T-helper 17 cell (primary cell): ENCODE data around the gene ALDH16A1. TPM values are rescaled to one million over a fixed set of nuclear protein-coding genes. Genes with fewer than 3 reads are reported as not detected.

Experiments used
- ATAC-seq: fragments of 150-1000 bp; cut with Tn5 transposase; 2 replicates; pipeline ENCODE4 v1.10.0; 2021; ENCODE audit warnings: mild to moderate bottlenecking, moderate library complexity
- DNase-seq, 3 donors: peaks; one replicate each; pipeline versions ENCODE4 v3.0.0 to v3.0.0-alpha.2; 2020 to 2021
- H3K9me3 ChIP-seq: one replicate; pipeline ENCODE4 v1.7.0; 2013; ENCODE audit warnings: low read length, mild to moderate bottlenecking; ENCODE audit not compliant: control insufficient read depth, poor library complexity, severe bottlenecking
- H3K27ac Mint-ChIP-seq: one replicate; pipeline ENCODE4 v1.8.0; 2022; ENCODE audit warnings: mild to moderate bottlenecking, moderate library complexity, mixed read lengths
- H3K27me3 Mint-ChIP-seq: one replicate; pipeline ENCODE4 v1.8.0; 2022; ENCODE audit warnings: mixed read lengths
- H3K36me3 Mint-ChIP-seq: one replicate; pipeline ENCODE4 v1.8.0; 2022; ENCODE audit warnings: low read depth, mixed read lengths
- H3K4me1 Mint-ChIP-seq: one replicate; pipeline ENCODE4 v1.8.0; 2022; ENCODE audit warnings: mild to moderate bottlenecking, mixed read lengths
- H3K4me3 Mint-ChIP-seq: one replicate; pipeline ENCODE4 v1.8.0; 2022; ENCODE audit warnings: mild to moderate bottlenecking, moderate library complexity, mixed read lengths
- total RNA-seq, 4 donors: library from RNA in 2 of 4; stranded (reverse) in 2 of 4; gene quantifications; one replicate each; pipeline ENCODE4 v1.2.3 and lab custom pipeline; 2022 to 2026

ALDH16A1 gene
- total RNA-seq, 2 donors from 2014 or later = 34.8 to 38.0 TPM

GRCh38 chr19:49486710-49487276 lies 33.8 kb downstream of the ALDH16A1 start:
- ATAC-seq = no peak
- Mint-ChIP-seq H3K27ac (peak overlapping the region; percentile 98), H3K27me3 (no peaks in the 10 kb centered on the region), H3K4me1 (peaks cover 42% of the 10 kb centered on the region), H3K36me3 (peaks cover 4% of the 10 kb centered on the region), H3K4me3 (peak overlapping the region; percentile 97)
- no peaks in the 10 kb centered on the region for H3K9me3 ChIP-seq
- no peak for DNase-seq

DNA sequence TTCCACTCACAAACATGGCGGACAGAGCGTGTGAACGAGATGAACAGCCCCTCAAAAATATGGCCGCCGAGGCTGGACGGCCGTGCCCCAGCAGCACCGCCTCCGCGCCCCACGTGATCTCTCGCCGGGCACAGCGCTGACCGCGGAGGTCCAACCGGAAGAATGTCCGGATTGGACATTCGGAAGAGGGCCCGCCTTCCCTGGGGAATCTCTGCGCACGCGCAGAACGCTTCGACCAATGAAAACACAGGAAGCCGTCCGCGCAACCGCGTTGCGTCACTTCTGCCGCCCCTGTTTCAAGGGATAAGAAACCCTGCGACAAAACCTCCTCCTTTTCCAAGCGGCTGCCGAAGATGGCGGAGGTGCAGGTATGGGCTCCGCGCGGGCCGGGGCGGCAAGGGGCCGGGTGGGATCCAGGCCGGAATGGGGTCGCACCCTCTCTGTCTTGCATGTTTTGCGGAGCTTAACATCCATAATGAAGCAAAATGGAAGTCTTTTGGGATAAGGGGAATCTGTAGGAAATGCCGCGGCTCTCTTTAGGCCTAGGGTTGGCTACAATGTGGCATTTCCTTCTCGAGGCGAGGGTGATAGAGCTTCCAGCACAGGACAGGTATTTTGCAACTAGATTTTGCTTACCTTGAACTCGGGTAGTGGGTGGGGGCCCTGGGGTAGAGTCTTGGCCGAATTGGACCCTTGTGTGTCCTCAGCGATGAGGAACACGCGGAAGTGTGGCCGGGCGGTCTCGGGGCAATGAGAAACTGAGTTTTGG lies 34.4 kb downstream of the ALDH16A1 start, which contains the start of gene RPL13A:
TSS of gene RPL13A (plus strand) at position 332 of the 769 bp plus-strand sequence. CDS start at position 354, 22 bp downstream.
- H3K36me3 Mint-ChIP-seq = peaks cover 4% of the 10 kb centered on the region
- H3K4me1 Mint-ChIP-seq = peaks cover 44% of the 10 kb centered on the region
- ATAC-seq = peak; percentile 89
- H3K4me3 Mint-ChIP-seq = peak within 1 kb of the TSS; percentile 97
- H3K27me3 Mint-ChIP-seq = no peaks in the 10 kb centered on the region
- DNase-seq = peak; percentile 98
- no peaks in the 10 kb centered on the region for H3K9me3 ChIP-seq
- H3K27ac Mint-ChIP-seq = peak within 1 kb of the TSS; percentile 98

GRCh38 chr19:49488046-49488862 lies 35.2 kb downstream of the ALDH16A1 start:
- Mint-ChIP-seq H3K36me3 (peaks cover 7% of the 10 kb centered on the region), H3K4me1 (peaks cover 51% of the 10 kb centered on the region), H3K27ac (peak overlapping the region; percentile 98), H3K27me3 (no peaks in the 10 kb centered on the region), H3K4me3 (peak overlapping the region; percentile 97)
- DNase-seq = no peak
- H3K9me3 ChIP-seq = no peaks in the 10 kb centered on the region
- ATAC-seq = no peak

GRCh38 chr19:49488863-49489537 lies 36.0 kb downstream of the ALDH16A1 start:
- Mint-ChIP-seq H3K27ac (peak overlapping the region; percentile 98), H3K4me1 (peaks cover 49% of the 10 kb centered on the region), H3K36me3 (peaks cover 7% of the 10 kb centered on the region), H3K27me3 (no peaks in the 10 kb centered on the region), H3K4me3 (peak overlapping the region; percentile 97)
- DNase-seq (no peak), ATAC-seq (no peak)
- H3K9me3 ChIP-seq = no peaks in the 10 kb centered on the region

GRCh38 chr19:49489601-49490167 lies 36.7 kb downstream of the ALDH16A1 start:
- no peaks in the 10 kb centered on the region for H3K9me3 ChIP-seq
- Mint-ChIP-seq H3K27ac (peak overlapping the region; percentile 98), H3K36me3 (peaks cover 7% of the 10 kb centered on the region), H3K27me3 (no peaks in the 10 kb centered on the region), H3K4me3 (peak overlapping the region; percentile 97), H3K4me1 (peaks cover 49% of the 10 kb centered on the region)
- peak in 1 of 3 donors; percentile 21 for DNase-seq
- ATAC-seq = no peak

DNA sequence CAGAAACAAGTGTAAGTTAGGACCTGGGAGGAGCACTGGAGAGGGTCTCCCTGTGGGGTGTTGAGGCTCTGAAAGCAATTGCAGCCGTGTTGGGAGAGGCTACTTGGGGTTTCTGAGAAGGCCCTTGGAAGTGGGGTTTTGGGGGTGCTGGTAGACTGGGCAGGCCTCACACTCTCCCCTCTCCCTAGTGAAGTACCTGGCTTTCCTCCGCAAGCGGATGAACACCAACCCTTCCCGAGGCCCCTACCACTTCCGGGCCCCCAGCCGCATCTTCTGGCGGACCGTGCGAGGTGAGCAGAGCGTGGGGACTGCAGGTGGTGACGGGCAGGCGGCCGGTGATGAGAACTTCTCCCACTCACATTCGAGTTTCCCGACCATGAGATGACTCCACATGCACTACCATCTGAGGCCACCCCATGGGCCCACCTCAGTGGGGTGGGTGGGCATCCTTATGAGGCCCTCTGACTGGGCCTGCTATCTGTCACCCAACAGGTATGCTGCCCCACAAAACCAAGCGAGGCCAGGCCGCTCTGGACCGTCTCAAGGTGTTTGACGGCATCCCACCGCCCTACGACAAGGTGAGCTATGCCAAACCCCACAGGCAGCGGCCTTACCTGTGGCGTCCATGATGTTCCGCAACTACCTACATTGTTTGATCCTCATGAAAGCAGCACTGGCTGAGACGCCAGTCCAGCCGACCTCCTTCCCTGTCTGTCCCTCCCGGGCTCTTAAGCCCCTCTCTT lies 37.4 kb downstream of the ALDH16A1 start:
- H3K27ac Mint-ChIP-seq = peak overlapping the region; percentile 98
- no peaks in the 10 kb centered on the region for H3K27me3 Mint-ChIP-seq
- DNase-seq = no peak
- ATAC-seq = no peak
- peak overlapping the region; percentile 97 for H3K4me3 Mint-ChIP-seq
- peaks cover 48% of the 10 kb centered on the region for H3K4me1 Mint-ChIP-seq
- peaks cover 7% of the 10 kb centered on the region for H3K36me3 Mint-ChIP-seq
- no peaks in the 10 kb centered on the region for H3K9me3 ChIP-seq

DNA sequence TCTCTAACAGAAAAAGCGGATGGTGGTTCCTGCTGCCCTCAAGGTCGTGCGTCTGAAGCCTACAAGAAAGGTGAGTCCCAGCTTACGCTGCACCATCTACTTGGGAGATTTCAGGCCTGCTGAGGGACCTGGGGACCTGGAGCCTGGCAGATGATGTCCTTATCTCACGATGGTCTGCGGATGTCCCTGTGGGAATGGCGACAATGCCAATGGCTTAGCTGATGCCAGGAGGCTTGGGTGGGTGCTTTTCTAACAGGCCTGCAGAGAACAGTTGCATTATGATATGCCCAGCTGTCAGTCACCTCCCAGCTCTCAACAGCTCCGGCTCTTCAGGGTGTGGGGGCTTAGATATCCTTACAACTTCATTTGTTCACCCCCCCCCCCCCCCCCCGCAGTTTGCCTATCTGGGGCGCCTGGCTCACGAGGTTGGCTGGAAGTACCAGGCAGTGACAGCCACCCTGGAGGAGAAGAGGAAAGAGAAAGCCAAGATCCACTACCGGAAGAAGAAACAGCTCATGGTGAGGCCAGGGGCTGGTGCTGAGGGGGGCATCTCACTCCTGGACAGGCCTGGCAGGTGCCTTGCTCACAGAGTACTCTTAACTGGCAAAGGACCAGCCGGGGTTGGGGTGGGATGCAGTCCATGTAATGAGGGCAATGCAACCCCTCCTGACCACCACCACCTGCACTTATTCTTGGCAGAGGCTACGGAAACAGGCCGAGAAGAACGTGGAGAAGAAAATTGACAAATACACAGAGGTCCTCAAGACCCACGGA lies 38.2 kb downstream of the ALDH16A1 start:
- ATAC-seq (no peak), DNase-seq (no peak)
- no peaks in the 10 kb centered on the region for H3K9me3 ChIP-seq
- H3K27ac Mint-ChIP-seq = peak overlapping the region; percentile 98
- H3K27me3 Mint-ChIP-seq = no peaks in the 10 kb centered on the region
- H3K4me3 Mint-ChIP-seq = peak overlapping the region; percentile 97
- peaks cover 46% of the 10 kb centered on the region for H3K4me1 Mint-ChIP-seq
- peaks cover 8% of the 10 kb centered on the region for H3K36me3 Mint-ChIP-seq

DNA sequence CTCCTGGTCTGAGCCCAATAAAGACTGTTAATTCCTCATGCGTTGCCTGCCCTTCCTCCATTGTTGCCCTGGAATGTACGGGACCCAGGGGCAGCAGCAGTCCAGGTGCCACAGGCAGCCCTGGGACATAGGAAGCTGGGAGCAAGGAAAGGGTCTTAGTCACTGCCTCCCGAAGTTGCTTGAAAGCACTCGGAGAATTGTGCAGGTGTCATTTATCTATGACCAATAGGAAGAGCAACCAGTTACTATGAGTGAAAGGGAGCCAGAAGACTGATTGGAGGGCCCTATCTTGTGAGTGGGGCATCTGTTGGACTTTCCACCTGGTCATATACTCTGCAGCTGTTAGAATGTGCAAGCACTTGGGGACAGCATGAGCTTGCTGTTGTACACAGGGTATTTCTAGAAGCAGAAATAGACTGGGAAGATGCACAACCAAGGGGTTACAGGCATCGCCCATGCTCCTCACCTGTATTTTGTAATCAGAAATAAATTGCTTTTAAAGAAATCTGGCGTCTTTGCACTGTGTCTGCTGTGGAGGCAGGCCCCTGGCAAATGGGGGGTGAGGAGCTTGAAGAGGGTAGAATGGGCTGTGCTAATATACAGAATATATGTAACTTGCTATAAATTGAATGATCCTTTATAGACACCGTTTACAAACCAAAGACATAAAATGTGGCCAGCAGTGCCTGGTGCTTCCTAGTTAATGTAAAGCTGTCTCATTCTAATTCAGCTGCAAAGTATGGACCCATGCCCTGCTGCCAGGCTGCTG lies 39.0 kb downstream of the ALDH16A1 start:
- DNase-seq (no peak), ATAC-seq (no peak)
- Mint-ChIP-seq H3K27ac (peak overlapping the region; percentile 98), H3K36me3 (peaks cover 10% of the 10 kb centered on the region), H3K27me3 (no peaks in the 10 kb centered on the region), H3K4me1 (peaks cover 48% of the 10 kb centered on the region), H3K4me3 (peak overlapping the region; percentile 36)
- H3K9me3 ChIP-seq = no peaks in the 10 kb centered on the region

DNA sequence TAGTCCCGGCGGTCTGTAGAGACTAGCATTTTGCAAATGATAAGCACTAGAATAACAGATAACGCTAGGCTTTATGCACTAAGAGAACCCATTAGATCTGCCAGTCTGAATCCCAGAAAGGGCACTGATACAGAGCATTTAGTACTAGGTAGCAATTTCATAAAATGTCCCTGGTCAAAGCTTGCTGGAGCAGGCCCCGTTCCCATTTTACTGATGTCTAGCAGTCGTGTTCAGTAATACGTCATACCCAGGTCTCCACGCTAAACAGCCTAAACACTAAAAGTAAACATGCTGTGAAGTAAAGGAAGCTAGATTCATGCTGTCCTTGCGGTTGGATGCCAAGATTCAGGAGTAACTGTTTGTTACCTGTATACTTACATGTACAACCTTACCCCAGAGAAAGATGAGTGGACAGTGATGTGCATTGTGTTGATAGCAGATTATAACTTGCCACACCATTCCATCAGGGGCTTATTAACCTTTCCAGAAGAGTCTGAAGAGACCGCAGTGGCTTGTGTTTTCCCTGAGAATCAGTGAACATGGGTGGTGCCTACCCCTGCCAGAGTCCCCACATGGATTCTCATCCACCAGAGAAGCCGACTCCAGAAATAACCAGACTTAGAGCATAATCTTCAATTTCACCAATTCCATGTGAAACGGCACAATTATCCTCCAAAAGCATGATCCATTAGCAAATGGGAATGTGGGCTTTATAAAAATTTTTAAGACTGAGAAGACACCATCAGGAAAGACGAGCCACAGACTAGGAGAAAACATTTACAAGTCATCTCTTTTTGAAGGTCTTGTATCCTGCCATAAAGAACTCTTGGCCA lies 39.8 kb downstream of the ALDH16A1 start:
- ATAC-seq (no peak), DNase-seq (no peak)
- Mint-ChIP-seq H3K36me3 (peaks cover 8% of the 10 kb centered on the region), H3K4me1 (peaks cover 48% of the 10 kb centered on the region), H3K4me3 (peak overlapping the region; percentile 64), H3K27me3 (no peaks in the 10 kb centered on the region), H3K27ac (peak overlapping the region; percentile 98)
- H3K9me3 ChIP-seq = no peaks in the 10 kb centered on the region

- peak overlapping the region; percentile 100 for H3K4me3 Mint-ChIP-seq
- peaks cover 25% of the 10 kb centered on the region for H3K36me3 Mint-ChIP-seq
- H3K4me1 Mint-ChIP-seq = peaks cover 45% of the 10 kb centered on the region
- DNase-seq (no peak), ATAC-seq (no peak)
- no peaks in the 10 kb centered on the region for H3K27me3 Mint-ChIP-seq
- no peaks in the 10 kb centered on the region for H3K9me3 ChIP-seq
- peak overlapping the region; percentile 99 for H3K27ac Mint-ChIP-seq
These were observed 43.6 kb downstream of the ALDH16A1 start for GRCh38 chr19:49496574-49497008.
